Stimulated activated CD8-positive, alpha-beta memory T cell treated with anti-CD3 and anti-CD28 coated beads, Interleukin-4, amount 100 ng/mL, for 1 hour (primary cell): Measurements from ENCODE around the gene GLRA3.
"Not testable (repeated sequence)": the region's sequence is repeated elsewhere in the genome, so short reads cannot be mapped to it uniquely, and the experiment has no call there.

ENCODE experiments used
- DNase-seq, 2 donors: peaks; one replicate each; pipeline ENCODE4 v3.0.0-alpha.2; 2020; ENCODE audit warnings: low read depth in 2 of 2, low spot score in 1 of 2

Gene GLRA3

GRCh38 chr4:174813292-174813691 lies 15.8 kb downstream of the GLRA3 start:
- no peak for DNase-seq

- no peak for DNase-seq
Observed at GRCh38 chr4:174810834-174811233, 18.2 kb downstream of the GLRA3 start.

- DNase-seq = no peak
Observed at GRCh38 chr4:174808836-174809235, 20.2 kb downstream of the GLRA3 start.

- DNase-seq = no peak
Observed at GRCh38 chr4:174808119-174808518, 20.9 kb downstream of the GLRA3 start.

GRCh38 chr4:174805746-174806145 lies 23.3 kb downstream of the GLRA3 start:
- DNase-seq = no peak

- no peak for DNase-seq
Observed at GRCh38 chr4:174794543-174795094, 34.4 kb downstream of the GLRA3 start.

GRCh38 chr4:174789657-174790056 lies 39.4 kb downstream of the GLRA3 start:
- no peak for DNase-seq

- DNase-seq = not testable (repeated sequence)
Observed at GRCh38 chr4:174778274-174778986, 50.6 kb downstream of the GLRA3 start.

GRCh38 chr4:174775366-174775765 lies 53.7 kb downstream of the GLRA3 start:
- no peak for DNase-seq

- no peak for DNase-seq
Observed at GRCh38 chr4:174764105-174764729, 64.8 kb downstream of the GLRA3 start.

- DNase-seq = no peak
Observed at GRCh38 chr4:174763454-174764104, 65.5 kb downstream of the GLRA3 start.

- DNase-seq = no peak
Observed at GRCh38 chr4:174761451-174761850, 67.6 kb downstream of the GLRA3 start.

- DNase-seq = no peak
Observed at GRCh38 chr4:174757736-174758135, 71.3 kb downstream of the GLRA3 start.

- DNase-seq = no peak
Observed at GRCh38 chr4:174753021-174753420, 76.0 kb downstream of the GLRA3 start.

GRCh38 chr4:174752026-174752425 lies 77.0 kb downstream of the GLRA3 start:
- DNase-seq = no peak

- DNase-seq = no peak
Observed at GRCh38 chr4:174749091-174749490, 80.0 kb downstream of the GLRA3 start.

- DNase-seq = no peak
Observed at GRCh38 chr4:174746710-174747109, 82.3 kb downstream of the GLRA3 start.

- DNase-seq = no peak
Observed at GRCh38 chr4:174742561-174742960, 86.5 kb downstream of the GLRA3 start.

- DNase-seq = no peak
Observed at GRCh38 chr4:174739576-174739975, 89.5 kb downstream of the GLRA3 start.

GRCh38 chr4:174734181-174734580 lies 94.9 kb downstream of the GLRA3 start:
- DNase-seq = no peak

GRCh38 chr4:174717828-174718227 lies 111.2 kb downstream of the GLRA3 start:
- DNase-seq = no peak
